GM23338 (cell line): ENCODE data around the gene OR5H14. TPM values are rescaled to one million over a fixed set of nuclear protein-coding genes. Genes with fewer than 3 reads are reported as not detected.

Experiments used
- CTCF ChIP-seq, 2 experiments: fragments of 200-600 bp in 1 of 2; sonication (generic) in 1 of 2; conservative IDR thresholded peaks; 2 replicates each; pipeline versions ENCODE4 v1.5.1 to v1.6.1; 2016 to 2017; ENCODE audit warnings: antibody characterized with exemption in 2 of 2, low read depth in 2 of 2, mild to moderate bottlenecking in 2 of 2, moderate library complexity in 1 of 2
- EZH2 ChIP-seq: fragments of 200-600 bp; sonication (generic); IDR thresholded peaks from one replicate; pipeline ENCODE4 v1.8.0; 2017; ENCODE audit warnings: antibody characterized with exemption, mild to moderate bottlenecking, low read depth; ENCODE audit not compliant: unreplicated experiment
- EZH2phosphoT487 ChIP-seq: fragments of 200-600 bp; sonication (generic); IDR thresholded peaks from one replicate; pipeline ENCODE4 v1.8.1; 2018; ENCODE audit warnings: antibody characterized with exemption; ENCODE audit not compliant: unreplicated experiment
- JUNB ChIP-seq: IDR thresholded peaks from one replicate; pipeline ENCODE4 v1.6.1; 2016; ENCODE audit warnings: antibody characterized with exemption; ENCODE audit not compliant: unreplicated experiment
- ZNF114 ChIP-seq: fragments of 250-450 bp; sonication (Bioruptor Pico); IDR thresholded peaks from 2 replicates; pipeline ENCODE4 v1.5.0; 2020; ENCODE audit warnings: mild to moderate bottlenecking, moderate library complexity
- polyA plus RNA-seq: library from polyadenylated mRNA; unstranded; fragments of >200 nt; fragmentation: Nextera tagmentation; extraction: Ambion mirVana; gene quantifications from 2 replicates; pipeline ENCODE4 v1.2.1, GENCODE V29; 2016
- total RNA-seq: library from RNA; depleted of rRNA; stranded (reverse); fragments of >200 nt; shearing (Covaris generic); gene quantifications from 2 replicates; pipeline ENCODE4 v1.2.3, GENCODE V29; 2014
- TF ChIP-seq, protein P1 (sequence below): fragments of 250-450 bp; sonication (Bioruptor Pico); IDR thresholded peaks from 2 replicates; pipeline ENCODE4 v1.5.0; 2020; ENCODE audit warnings: mild to moderate bottlenecking, moderate library complexity
- TF ChIP-seq, protein P2 (sequence below): IDR thresholded peaks from 2 replicates; pipeline ENCODE4 v1.6.1; 2016; ENCODE audit warnings: antibody characterized with exemption

Gene OR5H14
- total and polyA plus RNA-seq, 2 experiments from 2014 or later = 0.05 TPM; not detected in 1

GRCh38 chr3:98109807-98110549 lies 37.3 kb upstream of the OR5H14 start (continued):
- TF ChIP-seq, protein P1, sequence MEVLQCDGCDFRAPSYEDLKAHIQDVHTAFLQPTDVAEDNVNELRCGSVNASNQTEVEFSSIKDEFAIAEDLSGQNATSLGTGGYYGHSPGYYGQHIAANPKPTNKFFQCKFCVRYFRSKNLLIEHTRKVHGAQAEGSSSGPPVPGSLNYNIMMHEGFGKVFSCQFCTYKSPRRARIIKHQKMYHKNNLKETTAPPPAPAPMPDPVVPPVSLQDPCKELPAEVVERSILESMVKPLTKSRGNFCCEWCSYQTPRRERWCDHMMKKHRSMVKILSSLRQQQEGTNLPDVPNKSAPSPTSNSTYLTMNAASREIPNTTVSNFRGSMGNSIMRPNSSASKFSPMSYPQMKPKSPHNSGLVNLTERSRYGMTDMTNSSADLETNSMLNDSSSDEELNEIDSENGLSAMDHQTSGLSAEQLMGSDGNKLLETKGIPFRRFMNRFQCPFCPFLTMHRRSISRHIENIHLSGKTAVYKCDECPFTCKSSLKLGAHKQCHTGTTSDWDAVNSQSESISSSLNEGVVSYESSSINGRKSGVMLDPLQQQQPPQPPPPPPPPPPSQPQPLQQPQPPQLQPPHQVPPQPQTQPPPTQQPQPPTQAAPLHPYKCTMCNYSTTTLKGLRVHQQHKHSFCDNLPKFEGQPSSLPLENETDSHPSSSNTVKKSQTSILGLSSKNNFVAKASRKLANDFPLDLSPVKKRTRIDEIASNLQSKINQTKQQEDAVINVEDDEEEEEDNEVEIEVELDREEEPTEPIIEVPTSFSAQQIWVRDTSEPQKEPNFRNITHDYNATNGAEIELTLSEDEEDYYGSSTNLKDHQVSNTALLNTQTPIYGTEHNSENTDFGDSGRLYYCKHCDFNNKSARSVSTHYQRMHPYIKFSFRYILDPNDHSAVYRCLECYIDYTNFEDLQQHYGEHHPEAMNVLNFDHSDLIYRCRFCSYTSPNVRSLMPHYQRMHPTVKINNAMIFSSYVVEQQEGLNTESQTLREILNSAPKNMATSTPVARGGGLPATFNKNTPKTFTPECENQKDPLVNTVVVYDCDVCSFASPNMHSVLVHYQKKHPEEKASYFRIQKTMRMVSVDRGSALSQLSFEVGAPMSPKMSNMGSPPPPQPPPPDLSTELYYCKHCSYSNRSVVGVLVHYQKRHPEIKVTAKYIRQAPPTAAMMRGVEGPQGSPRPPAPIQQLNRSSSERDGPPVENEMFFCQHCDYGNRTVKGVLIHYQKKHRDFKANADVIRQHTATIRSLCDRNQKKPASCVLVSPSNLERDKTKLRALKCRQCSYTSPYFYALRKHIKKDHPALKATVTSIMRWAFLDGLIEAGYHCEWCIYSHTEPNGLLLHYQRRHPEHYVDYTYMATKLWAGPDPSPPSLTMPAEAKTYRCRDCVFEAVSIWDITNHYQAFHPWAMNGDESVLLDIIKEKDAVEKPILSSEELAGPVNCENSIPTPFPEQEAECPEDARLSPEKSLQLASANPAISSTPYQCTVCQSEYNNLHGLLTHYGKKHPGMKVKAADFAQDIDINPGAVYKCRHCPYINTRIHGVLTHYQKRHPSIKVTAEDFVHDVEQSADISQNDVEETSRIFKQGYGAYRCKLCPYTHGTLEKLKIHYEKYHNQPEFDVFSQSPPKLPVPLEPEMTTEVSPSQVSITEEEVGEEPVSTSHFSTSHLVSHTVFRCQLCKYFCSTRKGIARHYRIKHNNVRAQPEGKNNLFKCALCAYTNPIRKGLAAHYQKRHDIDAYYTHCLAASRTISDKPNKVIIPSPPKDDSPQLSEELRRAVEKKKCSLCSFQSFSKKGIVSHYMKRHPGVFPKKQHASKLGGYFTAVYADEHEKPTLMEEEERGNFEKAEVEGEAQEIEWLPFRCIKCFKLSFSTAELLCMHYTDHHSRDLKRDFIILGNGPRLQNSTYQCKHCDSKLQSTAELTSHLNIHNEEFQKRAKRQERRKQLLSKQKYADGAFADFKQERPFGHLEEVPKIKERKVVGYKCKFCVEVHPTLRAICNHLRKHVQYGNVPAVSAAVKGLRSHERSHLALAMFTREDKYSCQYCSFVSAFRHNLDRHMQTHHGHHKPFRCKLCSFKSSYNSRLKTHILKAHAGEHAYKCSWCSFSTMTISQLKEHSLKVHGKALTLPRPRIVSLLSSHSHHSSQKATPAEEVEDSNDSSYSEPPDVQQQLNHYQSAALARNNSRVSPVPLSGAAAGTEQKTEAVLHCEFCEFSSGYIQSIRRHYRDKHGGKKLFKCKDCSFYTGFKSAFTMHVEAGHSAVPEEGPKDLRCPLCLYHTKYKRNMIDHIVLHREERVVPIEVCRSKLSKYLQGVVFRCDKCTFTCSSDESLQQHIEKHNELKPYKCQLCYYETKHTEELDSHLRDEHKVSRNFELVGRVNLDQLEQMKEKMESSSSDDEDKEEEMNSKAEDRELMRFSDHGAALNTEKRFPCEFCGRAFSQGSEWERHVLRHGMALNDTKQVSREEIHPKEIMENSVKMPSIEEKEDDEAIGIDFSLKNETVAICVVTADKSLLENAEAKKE = no peak
- TF ChIP-seq, protein P2, sequence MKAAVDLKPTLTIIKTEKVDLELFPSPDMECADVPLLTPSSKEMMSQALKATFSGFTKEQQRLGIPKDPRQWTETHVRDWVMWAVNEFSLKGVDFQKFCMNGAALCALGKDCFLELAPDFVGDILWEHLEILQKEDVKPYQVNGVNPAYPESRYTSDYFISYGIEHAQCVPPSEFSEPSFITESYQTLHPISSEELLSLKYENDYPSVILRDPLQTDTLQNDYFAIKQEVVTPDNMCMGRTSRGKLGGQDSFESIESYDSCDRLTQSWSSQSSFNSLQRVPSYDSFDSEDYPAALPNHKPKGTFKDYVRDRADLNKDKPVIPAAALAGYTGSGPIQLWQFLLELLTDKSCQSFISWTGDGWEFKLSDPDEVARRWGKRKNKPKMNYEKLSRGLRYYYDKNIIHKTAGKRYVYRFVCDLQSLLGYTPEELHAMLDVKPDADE = no peak
- TF ChIP-seq ZNF114 = no peak
- no peak for TF ChIP-seq EZH2phosphoT487
- TF ChIP-seq CTCF (conservative IDR thresholded peaks at IDR 0.05; ENCODE audit: low read depth in 2 of 2) = no peak
- TF ChIP-seq EZH2 = no peak
- no peak for TF ChIP-seq JUNB
